GM06990 (cell line): ENCODE results near the gene CCNK.

Experiments
- DNase-seq: peaks from one replicate; pipeline ENCODE4 v3.0.0-alpha.2; 2011; ENCODE audit not compliant: insufficient read length; ENCODE audit errors: extremely low read depth
- H3K27me3 ChIP-seq: replicated peaks from 2 replicates; pipeline ENCODE4 v1.6.0; 2011; ENCODE audit warnings: low read length; ENCODE audit not compliant: control insufficient read depth, insufficient read depth
- H3K36me3 ChIP-seq: 2 replicates; pipeline ENCODE4 v1.5.1; 2011; ENCODE audit warnings: low read length; ENCODE audit not compliant: control insufficient read depth, insufficient read depth
- H3K4me3 ChIP-seq: replicated peaks from 2 replicates; pipeline ENCODE4 v1.5.1; 2011; ENCODE audit warnings: low read depth, mild to moderate bottlenecking, control low read depth, low read length
- CTCF ChIP-seq: IDR thresholded peaks from 2 replicates; pipeline ENCODE4 v1.5.1; 2011; ENCODE audit warnings: low read length, control low read depth, mild to moderate bottlenecking, inconsistent platforms; ENCODE audit not compliant: insufficient read depth, poor library complexity, severe bottlenecking

The CCNK gene

GRCh38 chr14:99532310-99532709, 51.1 kb downstream of the CCNK start:
- H3K36me3 ChIP-seq = no peaks in the 10 kb centered on the region
- H3K27me3 ChIP-seq = peaks cover 4% of the 10 kb centered on the region; the same call in 1 of the 2 replicates
- no peak for TF ChIP-seq CTCF

GRCh38 chr14:99534333-99534732, 53.1 kb downstream of the CCNK start:
- Histone ChIP-seq H3K27me3 (peaks cover 4% of the 10 kb centered on the region; the same call in 1 of the 2 replicates), H3K4me3 (no peak overlapping the region), H3K36me3 (no peaks in the 10 kb centered on the region)
- DNase-seq = no peak
- no peak for TF ChIP-seq CTCF

More at GRCh38 chr14:99532310-99532709, 51.1 kb downstream of the CCNK start:
- no peak for DNase-seq
- no peak overlapping the region for H3K4me3 ChIP-seq

- Histone ChIP-seq H3K36me3 (no peaks in the 10 kb centered on the region), H3K4me3 (no peak overlapping the region), H3K27me3 (peaks cover 4% of the 10 kb centered on the region; the same call in 1 of the 2 replicates)
- no peak for TF ChIP-seq CTCF
- DNase-seq = no peak
Observed at GRCh38 chr14:99534863-99535262, 53.7 kb downstream of the CCNK start.

GRCh38 chr14:99535448-99535847, 54.2 kb downstream of the CCNK start:
- TF ChIP-seq CTCF = no peak
- no peak for DNase-seq
- Histone ChIP-seq H3K36me3 (no peaks in the 10 kb centered on the region), H3K27me3 (peaks cover 4% of the 10 kb centered on the region; the same call in 1 of the 2 replicates), H3K4me3 (no peak overlapping the region)

DNA sequence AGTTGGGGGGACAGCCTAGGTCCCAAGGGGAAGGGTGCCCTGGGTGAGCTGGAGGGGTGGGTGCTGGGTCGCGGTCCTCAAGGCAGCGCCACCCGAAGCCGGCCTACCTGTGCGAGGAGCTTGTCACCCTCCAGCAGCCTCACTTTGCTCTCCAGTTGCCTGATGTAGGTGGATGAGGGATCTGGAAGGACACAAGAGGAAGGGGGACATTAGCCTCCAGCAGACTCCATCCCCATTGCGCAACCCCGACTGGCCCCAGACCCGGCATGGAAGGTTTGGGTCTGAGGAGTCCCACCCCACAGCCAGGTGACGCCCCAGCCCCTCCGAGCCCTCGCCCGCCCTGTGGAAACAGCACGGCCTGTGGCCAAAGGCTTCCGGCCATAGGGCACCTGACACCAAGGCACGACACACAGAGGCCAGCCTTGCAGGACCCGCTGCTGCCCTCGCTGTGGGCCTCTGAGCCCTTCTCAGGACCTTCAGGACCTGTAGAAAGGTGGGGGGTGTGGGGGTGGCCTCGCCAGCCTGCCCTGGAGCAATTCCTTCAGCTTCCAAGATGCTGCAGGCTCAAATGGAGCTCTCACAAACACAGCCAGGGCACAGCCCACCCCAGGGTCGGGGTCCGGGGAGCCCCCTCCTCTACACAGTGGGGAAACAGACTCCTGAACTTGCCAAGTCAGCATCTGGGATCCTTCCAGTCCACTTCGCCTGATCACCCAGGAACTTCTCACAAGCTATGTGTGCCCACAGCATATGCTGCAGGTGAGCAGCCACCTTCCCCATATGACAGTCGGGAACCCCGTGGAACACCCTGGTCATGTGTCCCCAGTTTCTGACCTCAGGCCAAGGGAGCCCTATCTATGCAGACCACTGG, 54.9 kb downstream of the CCNK start:
- peaks cover 4% of the 10 kb centered on the region; the same call in 1 of the 2 replicates for H3K27me3 ChIP-seq
- H3K4me3 ChIP-seq = no peak overlapping the region
- no peak for DNase-seq
- no peaks in the 10 kb centered on the region for H3K36me3 ChIP-seq
- no peak for TF ChIP-seq CTCF
